GM12878 (cell line): Measurements from ENCODE around the gene KANK4. TPM values are rescaled to one million over a fixed set of nuclear protein-coding genes. Genes with fewer than 3 reads are reported as not detected.

Source experiments
- ATAC-seq: fragments of 200-7000 bp; cut with Tn5 transposase; 3 replicates; pipeline ENCODE4 v1.9.1; 2020; ENCODE audit warnings: mild to moderate bottlenecking, moderate library complexity
- BruUV-seq: library from RNA; stranded (reverse); fragments of 400-500 nt; replicated peaks from 2 replicates; lab custom pipeline; 2021; lab: Mats Ljungman, UMichigan
- CTCF ChIA-PET: fragments of 300-600 bp; sonication (Branson Sonifier 250); formaldehyde crosslinking; extraction: SDS; loops from one replicate; lab custom pipeline; 2021; ENCODE audit warnings: inconsistent platforms; lab: Yijun Ruan, JAX
- POLR2A ChIA-PET: fragments of 350-600 bp; formaldehyde crosslinking; extraction: SDS; loops from one replicate; lab custom pipeline; 2021; ENCODE audit warnings: inconsistent platforms; lab: Charles Lee
- RAD21 ChIA-PET: fragments of 300-600 bp; sonication (Branson Sonifier 250); formaldehyde crosslinking; loops from one replicate; lab custom pipeline; 2023; ENCODE audit warnings: antibody characterized with exemption; ENCODE audit not compliant: unreplicated experiment; lab: Charles Lee
- SMC1A ChIA-PET: fragments of 300-600 bp; sonication (Branson Sonifier 250); formaldehyde crosslinking; loops from one replicate; lab custom pipeline; 2023; ENCODE audit not compliant: unreplicated experiment, uncharacterized antibody; lab: Charles Lee
- DNase-seq: peaks from one replicate; pipeline ENCODE4 v3.0.0-alpha.2; 2011; ENCODE audit warnings: low read depth, low spot score
- FAIRE-seq: peaks from 3 replicates; lab custom pipeline; 2011; peaks lifted over from hg19 to GRCh38; lab: Jason Lieb, UNC
- H2AFZ ChIP-seq: 2 replicates; pipeline ENCODE4 v1.6.0; 2011; ENCODE audit warnings: low read depth, low read length, control low read depth; ENCODE audit not compliant: control insufficient read depth
- H3K27ac ChIP-seq: 2 replicates; pipeline ENCODE4 v1.5.1; 2011; ENCODE audit warnings: control low read depth; ENCODE audit not compliant: control insufficient read depth, insufficient read depth
- H3K27me3 ChIP-seq, 2 experiments: replicated peaks in 1 of 2; 2 replicates each; pipeline versions ENCODE4 v1.6.0 to v1.6.1; 2011; ENCODE audit warnings: low read length in 1 of 2; ENCODE audit not compliant: control insufficient read depth in 2 of 2, insufficient read depth in 2 of 2
- H3K36me3 ChIP-seq, 2 experiments: 2 replicates each; pipeline ENCODE4 v1.5.1; 2011; ENCODE audit warnings: low read length in 1 of 2; ENCODE audit not compliant: control insufficient read depth in 2 of 2, insufficient read depth in 2 of 2
- H3K4me1 ChIP-seq: 2 replicates; pipeline ENCODE4 v1.6.1; 2011; ENCODE audit warnings: mild to moderate bottlenecking, low read length, moderate library complexity, mixed read lengths; ENCODE audit not compliant: control insufficient read depth, insufficient read depth
- H3K4me2 ChIP-seq: 2 replicates; pipeline ENCODE4 v1.6.0; 2011; ENCODE audit warnings: control low read depth; ENCODE audit not compliant: control insufficient read depth, insufficient read depth
- H3K4me3 ChIP-seq: fragments of 200-600 bp; sonication (generic); 2 replicates; pipeline ENCODE4 v1.5.1; 2016
- H3K79me2 ChIP-seq: 2 replicates; pipeline ENCODE4 v1.6.0; 2011; ENCODE audit warnings: low read length; ENCODE audit not compliant: control insufficient read depth, insufficient read depth
- H3K9ac ChIP-seq: 2 replicates; pipeline ENCODE4 v1.8.0; 2011; ENCODE audit warnings: low read length, control low read depth, mixed read lengths; ENCODE audit not compliant: control insufficient read depth, insufficient read depth
- H3K9me3 ChIP-seq: replicated peaks from 3 replicates; pipeline ENCODE4 v1.5.1; 2011; ENCODE audit warnings: mild to moderate bottlenecking, low read length; ENCODE audit not compliant: control insufficient read depth, insufficient read depth
- H4K20me1 ChIP-seq: 2 replicates; pipeline ENCODE4 v1.6.0; 2011; ENCODE audit not compliant: control insufficient read depth, insufficient read depth
- ASH2L ChIP-seq: fragments of 300-600, 200-600 bp; sonication (generic); IDR thresholded peaks from 2 replicates; pipeline ENCODE4 v1.6.1; 2017; ENCODE audit warnings: low read depth, mild to moderate bottlenecking, borderline replicate concordance
- ELK1 ChIP-seq: IDR thresholded peaks from 2 replicates; pipeline ENCODE4 v1.6.1; 2012; ENCODE audit warnings: low read depth, low read length, improper control_type of control experiment
- ESRRA ChIP-seq: IDR thresholded peaks from 2 replicates; pipeline ENCODE4 v1.6.1; 2012; ENCODE audit warnings: mild to moderate bottlenecking, low read length, improper control_type of control experiment
- IRF4 ChIP-seq: IDR thresholded peaks from 2 replicates; pipeline ENCODE4 v1.6.1; 2011; ENCODE audit warnings: low read depth, low read length
- MTA2 ChIP-seq: fragments of 450-650 bp; IDR thresholded peaks from 2 replicates; pipeline ENCODE4 v1.6.1; 2016; ENCODE audit warnings: low read depth, mild to moderate bottlenecking, moderate library complexity
- MTA3 ChIP-seq: IDR thresholded peaks from 2 replicates; pipeline ENCODE4 v1.6.1; 2012; ENCODE audit warnings: low read length, inconsistent platforms, borderline replicate concordance
- POLR2AphosphoS5 ChIP-seq: IDR thresholded peaks from 2 replicates; pipeline ENCODE4 v1.6.1; 2011; ENCODE audit warnings: mild to moderate bottlenecking, low read length, inconsistent platforms
- SREBF2 ChIP-seq: IDR thresholded peaks from 2 replicates; pipeline ENCODE4 v1.6.1; 2012; ENCODE audit warnings: mild to moderate bottlenecking, low read length
- SUPT20H ChIP-seq: IDR thresholded peaks from 2 replicates; pipeline ENCODE4 v1.6.1; 2011; ENCODE audit warnings: low read depth, mild to moderate bottlenecking, low read length, moderate library complexity, borderline replicate concordance; ENCODE audit not compliant: control insufficient read depth
- ZBTB11 ChIP-seq: fragments of 450-650 bp; formaldehyde crosslinking; IDR thresholded peaks from 2 replicates; pipeline ENCODE4 v1.5.0; 2022; ENCODE audit warnings: mild to moderate bottlenecking, missing genetic modification characterization
- WGBS: methylation state at CpG from one replicate; pipeline ENCODE4 v1.1.6; 2016; ENCODE audit warnings: low lambda C conversion rate; ENCODE audit not compliant: insufficient replicate concordance, insufficient coverage; ENCODE audit errors: missing lambda C conversion rate; 5-methylcytosine and 5-hydroxymethylcytosine counted together
- in situ Hi-C: fragments of 300-500 bp; cut with MboI; formaldehyde crosslinking; loops from 9 replicates; pipeline ENCODE4 v1.14.3; 2018; ENCODE audit warnings: mixed read lengths
- intact Hi-C: fragments of 100-400 bp; cut with micrococcal nuclease; formaldehyde crosslinking; loops from one replicate; pipeline ENCODE4 v1.14.2; 2022; ENCODE audit not compliant: unreplicated experiment
- polyA plus RNA-seq, 11 experiments: library from polyadenylated mRNA; depleted of rRNA in 4 of 11; unstranded in 6 of 11; stranded (reverse) in 5 of 11; fragments of >200 nt; fragmentation: Nextera tagmentation in 4 of 11; fragmentation: Illumina TruSeq in 1 of 11; extraction: Ambion mirVana in 4 of 11; extraction: Trizol in 1 of 11; gene quantifications; 1 replicate in 1 of 11; 2 replicates in 10 of 11; pipeline versions ENCODE4 v1.2.1 to v1.2.3, GENCODE V29; 2011 to 2016; ENCODE audit warnings: inconsistent platforms in 2 of 11, missing spikeins in 2 of 11, low read depth in 1 of 11
- total RNA-seq, 4 experiments: library from RNA; depleted of rRNA in 3 of 4; stranded (reverse); fragments of >200 nt in 3 of 4; fragmentation: Illumina TruSeq in 1 of 4; extraction: Trizol in 1 of 4; gene quantifications; 2 replicates each; pipeline versions ENCODE4 v1.2.1 to v1.2.3, GENCODE V29; 2013 to 2021

KANK4 gene
- total and polyA plus RNA-seq, 10 of the 15 experiments (the other 5 are each of a cell fraction or from before 2014, with no cell fraction given): not detected

- Histone ChIP-seq H3K27ac (no peak overlapping the region), H2AFZ (no peak overlapping the region), H3K4me2 (no peak overlapping the region), H4K20me1 (no peaks in the 10 kb centered on the region), H3K4me1 (no peaks in the 10 kb centered on the region), H3K4me3 (no peak overlapping the region), H3K9ac (no peak overlapping the region), H3K79me2 (no peaks in the 10 kb centered on the region), H3K36me3 (no peaks in the 10 kb centered on the region), H3K9me3 (no peaks in the 10 kb centered on the region), H3K27me3 (no peaks in the 10 kb centered on the region)
- TF ChIP-seq ASH2L: no peak
- TF ChIP-seq SUPT20H: no peak
- TF ChIP-seq MTA2: no peak
- no peak for TF ChIP-seq SREBF2
- no peak for TF ChIP-seq ESRRA
- POLR2A ChIA-PET: no interaction called here
- intact Hi-C loops: no loop called here
- BruUV-seq: no TSS peak
- RAD21 ChIA-PET: no interaction called here
- 23% methylated on average over 11 of the region's 11 CpGs for WGBS
- FAIRE-seq: no peak
- SMC1A ChIA-PET: interaction anchor here (0.6 kb wide), 1 partner anchor 22 kb away, joined by 3 read pairs; no protein-coding TSS in a partner anchor
- CTCF ChIA-PET: interaction anchor here (1.2 kb wide), 1 partner anchor 385 kb away, joined by 3 read pairs; no protein-coding TSS in a partner anchor
- no peak for DNase-seq
- in situ Hi-C loops: no loop called here
- ATAC-seq: no peak
Observed at GRCh38 chr1:62362061-62362917, 43.1 kb upstream of the KANK4 start.

GRCh38 chr1:62361431-62361830, 42.2 kb upstream of the KANK4 start:
- Histone ChIP-seq H3K36me3 (no peaks in the 10 kb centered on the region), H3K4me2 (no peak overlapping the region), H3K27me3 (no peaks in the 10 kb centered on the region), H3K79me2 (no peaks in the 10 kb centered on the region), H4K20me1 (no peaks in the 10 kb centered on the region), H3K9ac (no peak overlapping the region), H3K4me3 (no peak overlapping the region), H3K9me3 (no peaks in the 10 kb centered on the region), H2AFZ (no peak overlapping the region), H3K27ac (no peak overlapping the region), H3K4me1 (no peaks in the 10 kb centered on the region)
- intact Hi-C loops (no loop called here), in situ Hi-C loops (no loop called here)
- no peak for FAIRE-seq
- ChIA-PET POLR2A (no interaction called here), CTCF (no interaction called here), RAD21 (no interaction called here), SMC1A (no interaction called here)
- no peak for DNase-seq
- BruUV-seq: no TSS peak
- 24% methylated on average over 4 of the region's 4 CpGs for WGBS
- ATAC-seq: no peak
- TF ChIP-seq ZBTB11 (CRISPR knock-in tag) (no peak), MTA3 (no peak), IRF4 (no peak), ELK1 (no peak), POLR2AphosphoS5 (no peak)
